Inflammatory macrophage treated with lipopolysaccharide for 1 hour (primary cell): ENCODE measurements around the gene VPS4B.

Source experiments
- DNase-seq, 2 donors: peaks; one replicate each; pipeline ENCODE4 v3.0.0-alpha.2; 2020 to 2022

The VPS4B gene

GRCh38 chr18:63427558-63427957, 5.3 kb upstream of the VPS4B start:
- DNase-seq, result no peak

- peak in 1 of 2 donors; percentile 52 for DNase-seq
These were observed 608 bp upstream of the VPS4B start for GRCh38 chr18:63422864-63423304.

DNA sequence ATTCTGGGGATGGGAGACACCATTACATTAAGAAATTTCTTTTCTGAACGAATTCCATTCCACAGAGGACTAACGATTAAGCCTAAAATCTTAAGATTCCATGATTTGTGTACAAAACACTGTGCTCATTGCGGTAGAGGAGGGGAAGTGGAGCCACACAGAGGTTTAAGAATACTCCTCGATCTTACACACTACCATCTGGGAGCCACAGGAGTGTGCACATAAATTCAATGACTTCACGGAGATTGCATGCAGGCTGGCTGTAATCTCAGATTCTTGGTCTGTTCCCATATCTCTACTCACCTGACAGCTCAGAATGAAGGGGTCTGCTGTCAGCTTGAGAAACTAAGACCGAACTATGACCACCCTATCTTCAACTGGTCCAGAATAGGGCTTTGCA, 762 bp downstream of the VPS4B start:
- DNase-seq, result peak; percentile 27 to 33

DNA sequence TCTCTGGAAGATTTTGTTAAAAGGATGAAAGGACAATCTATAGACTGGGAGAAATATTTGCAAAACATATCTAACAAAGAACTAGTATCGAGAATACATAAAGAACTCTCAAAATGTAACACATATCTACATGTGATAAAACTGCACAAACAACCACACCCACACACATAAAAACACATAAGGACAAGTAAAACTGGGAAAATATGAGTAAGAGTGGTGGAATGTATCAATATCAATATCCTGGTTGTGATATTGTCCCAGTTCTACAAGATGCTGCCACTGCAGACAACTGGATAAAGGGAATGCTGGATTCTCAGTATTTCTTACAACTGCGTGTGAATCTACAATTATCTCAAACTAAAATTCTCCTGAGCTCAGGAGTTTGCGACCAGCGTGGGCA, 9.3 kb downstream of the VPS4B start:
- DNase-seq, result no peak

GRCh38 chr18:63410792-63411191, 11.5 kb downstream of the VPS4B start:
- no peak for DNase-seq

GRCh38 chr18:63409301-63409700, 13.0 kb downstream of the VPS4B start:
- DNase-seq, result no peak

GRCh38 chr18:63407734-63408133, 14.5 kb downstream of the VPS4B start:
- peak; percentile 14 to 21 for DNase-seq

- no peak for DNase-seq
These were observed 16.3 kb downstream of the VPS4B start for GRCh38 chr18:63405986-63406385.

- no peak for DNase-seq
These were observed 19.8 kb downstream of the VPS4B start for GRCh38 chr18:63402246-63403162.

GRCh38 chr18:63399300-63399699, 23.0 kb downstream of the VPS4B start:
- DNase-seq, result no peak

DNA sequence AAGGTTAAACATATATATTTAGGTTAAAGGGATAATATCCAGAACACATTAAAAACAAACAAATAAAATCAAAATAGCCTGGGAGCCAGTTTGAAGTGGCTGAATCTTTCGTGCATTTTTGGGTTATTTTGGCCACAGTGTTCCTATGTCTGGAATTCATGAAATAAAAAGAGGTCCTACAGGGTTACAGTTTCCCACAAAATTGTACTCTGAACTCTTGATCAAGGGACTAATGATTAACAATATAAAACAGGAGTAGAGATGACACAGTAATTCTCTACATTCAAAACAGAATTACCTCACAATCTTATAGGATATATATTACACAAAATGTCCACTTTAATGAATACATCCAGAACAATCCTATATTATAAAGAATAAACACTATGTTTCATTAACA, 24.9 kb downstream of the VPS4B start:
- no peak for DNase-seq

DNA sequence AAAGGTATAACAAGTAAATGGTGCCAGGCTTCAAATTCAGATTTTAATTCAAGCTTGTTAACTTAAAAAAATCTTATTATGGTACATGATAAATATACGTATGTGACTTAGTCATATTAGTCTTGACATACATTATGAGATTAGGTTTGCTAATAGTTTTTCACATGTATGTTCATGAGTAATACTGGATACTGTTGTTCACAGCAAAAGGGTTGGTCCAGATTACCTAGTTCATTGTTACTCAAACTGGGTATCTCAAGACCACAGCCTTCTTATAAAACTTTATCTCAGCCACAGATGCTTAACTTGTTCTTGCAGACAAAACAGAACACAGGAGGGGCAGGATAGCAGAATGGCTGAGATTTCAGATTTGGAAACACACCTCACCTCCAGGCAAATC, 26.8 kb downstream of the VPS4B start:
- no peak for DNase-seq

- no peak for DNase-seq
These were observed 27.3 kb downstream of the VPS4B start for GRCh38 chr18:63394954-63395353.

DNA sequence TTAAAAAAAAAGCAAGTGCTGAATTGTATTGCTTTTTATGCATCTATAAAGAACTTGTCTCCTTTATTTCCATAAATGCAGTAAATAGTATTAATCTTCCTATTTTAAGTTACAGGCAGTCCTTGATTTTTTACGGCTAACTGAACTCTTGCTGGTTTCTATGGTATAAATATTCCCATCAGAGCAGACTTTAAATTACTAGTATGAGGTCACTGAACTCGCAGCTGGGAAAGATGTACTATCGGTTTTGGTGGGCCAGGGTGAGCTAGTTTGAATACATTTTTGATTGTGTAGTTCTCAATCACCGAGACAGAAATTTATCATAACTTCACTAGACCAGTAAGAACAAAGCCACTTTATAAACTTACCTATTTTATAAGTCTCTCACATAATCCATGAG, 34.4 kb downstream of the VPS4B start:
- no peak for DNase-seq

DNA sequence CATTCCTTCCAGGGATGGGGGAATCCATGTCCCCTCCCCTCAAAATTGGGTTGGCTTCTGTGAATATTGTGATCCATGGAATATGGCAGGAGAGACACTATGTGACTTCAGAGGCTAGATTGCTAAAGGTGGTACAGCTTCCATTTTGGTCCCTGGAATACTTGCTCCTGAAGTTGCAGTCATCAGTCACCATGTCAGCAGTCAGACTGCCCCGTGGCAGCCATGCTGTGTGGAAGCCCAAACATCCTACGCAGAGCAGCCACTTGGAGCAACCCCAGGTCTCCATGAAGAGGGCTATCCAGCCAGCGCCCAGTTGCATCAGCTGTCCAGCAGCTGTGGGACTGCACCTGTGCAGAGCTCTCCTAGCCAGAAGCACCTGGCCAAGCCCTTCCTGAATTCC, 39.4 kb downstream of the VPS4B start:
- no peak for DNase-seq

DNA sequence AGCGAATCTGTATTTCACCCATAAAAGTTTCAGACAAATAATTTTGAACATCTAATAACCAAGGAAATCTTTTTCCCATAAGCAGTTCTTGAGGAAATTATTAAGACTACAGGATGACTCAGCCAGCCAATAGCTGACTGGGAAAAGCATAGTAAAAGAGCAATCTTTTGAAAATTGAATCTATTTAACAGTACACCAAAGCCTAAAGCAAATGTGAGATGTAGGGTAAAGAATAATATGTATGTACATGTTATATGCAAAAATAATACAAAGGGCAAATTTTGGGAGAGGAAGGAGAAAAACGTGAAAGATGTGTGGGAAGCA, 42.7 kb downstream of the VPS4B start:
- no peak for DNase-seq

DNA sequence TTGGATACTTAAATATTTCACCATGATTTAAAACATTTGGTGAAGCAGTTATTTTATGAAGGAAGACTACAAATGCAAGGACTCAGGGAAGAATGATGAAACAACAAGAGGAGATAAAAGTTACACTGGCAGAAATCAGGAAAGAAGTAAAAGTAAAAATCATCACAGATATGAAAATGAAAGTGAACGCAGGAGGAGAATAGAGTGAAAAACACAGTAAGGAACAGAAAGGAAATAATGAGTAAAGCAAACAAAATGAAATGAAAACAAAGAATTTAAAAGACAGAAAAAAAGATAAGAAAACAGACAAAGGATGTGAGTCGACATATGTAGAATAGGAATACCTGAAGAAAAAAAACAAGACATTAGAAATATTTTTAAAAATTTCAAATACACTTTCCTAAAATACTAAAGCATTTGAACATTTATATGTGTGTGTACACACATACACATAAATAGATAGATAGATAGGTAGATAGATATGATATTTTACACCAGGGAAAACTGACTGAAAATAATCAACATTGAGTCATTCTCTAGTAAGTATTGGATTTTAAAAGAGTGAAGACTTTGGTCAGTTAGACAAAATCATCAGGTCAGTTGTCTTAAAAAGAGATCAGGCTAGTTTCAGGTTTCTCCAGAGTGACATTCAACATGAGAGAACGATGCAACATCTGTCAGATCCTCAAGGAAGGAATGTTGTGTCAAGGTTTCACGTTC, 43.2 kb downstream of the VPS4B start:
- no peak for DNase-seq

- no peak for DNase-seq
These were observed 44.8 kb downstream of the VPS4B start for GRCh38 chr18:63377275-63377980.

DNA sequence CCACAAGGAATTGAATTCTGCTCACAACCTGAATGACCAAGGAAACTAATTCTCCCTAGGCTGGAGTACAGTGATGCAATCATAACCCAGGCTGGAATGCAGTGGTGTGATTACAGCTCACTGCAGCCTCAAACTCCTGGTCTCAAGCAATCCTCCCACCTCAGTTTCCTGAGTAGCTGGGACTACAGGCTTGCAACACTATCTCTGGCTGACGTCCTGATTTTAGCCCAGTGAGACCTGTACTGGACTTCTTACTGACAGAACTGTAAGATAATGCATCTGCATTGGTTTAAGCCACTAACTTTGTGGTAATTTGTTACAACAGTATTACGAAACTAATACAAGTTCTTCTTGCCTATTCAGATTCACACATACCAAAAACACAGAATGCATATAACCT, 45.7 kb downstream of the VPS4B start:
- DNase-seq, result peak; percentile 30 to 68

GRCh38 chr18:63374540-63374939, 47.7 kb downstream of the VPS4B start:
- no peak for DNase-seq

GRCh38 chr18:63373161-63373560, 49.1 kb downstream of the VPS4B start:
- DNase-seq, result no peak

GRCh38 chr18:63368611-63369010, 53.7 kb downstream of the VPS4B start:
- DNase-seq, result peak in 1 of 2 donors; percentile 30
